Stimulated activated CD8-positive, alpha-beta memory T cell treated with anti-CD3 and anti-CD28 coated beads, Interleukin-12 subunit alpha, Interleukin-12 subunit beta, amount 100 ng/mL, for 24 hours (primary cell): Measurements from ENCODE around the gene PI4KB.
A peak's percentile ranks its signal among the peaks of the same experiment; 100 is the strongest.

Experiments used
- DNase-seq: peaks from one replicate; pipeline ENCODE4 v3.0.0-alpha.2; 2020; ENCODE audit errors: extremely low read depth

The PI4KB gene

DNA sequence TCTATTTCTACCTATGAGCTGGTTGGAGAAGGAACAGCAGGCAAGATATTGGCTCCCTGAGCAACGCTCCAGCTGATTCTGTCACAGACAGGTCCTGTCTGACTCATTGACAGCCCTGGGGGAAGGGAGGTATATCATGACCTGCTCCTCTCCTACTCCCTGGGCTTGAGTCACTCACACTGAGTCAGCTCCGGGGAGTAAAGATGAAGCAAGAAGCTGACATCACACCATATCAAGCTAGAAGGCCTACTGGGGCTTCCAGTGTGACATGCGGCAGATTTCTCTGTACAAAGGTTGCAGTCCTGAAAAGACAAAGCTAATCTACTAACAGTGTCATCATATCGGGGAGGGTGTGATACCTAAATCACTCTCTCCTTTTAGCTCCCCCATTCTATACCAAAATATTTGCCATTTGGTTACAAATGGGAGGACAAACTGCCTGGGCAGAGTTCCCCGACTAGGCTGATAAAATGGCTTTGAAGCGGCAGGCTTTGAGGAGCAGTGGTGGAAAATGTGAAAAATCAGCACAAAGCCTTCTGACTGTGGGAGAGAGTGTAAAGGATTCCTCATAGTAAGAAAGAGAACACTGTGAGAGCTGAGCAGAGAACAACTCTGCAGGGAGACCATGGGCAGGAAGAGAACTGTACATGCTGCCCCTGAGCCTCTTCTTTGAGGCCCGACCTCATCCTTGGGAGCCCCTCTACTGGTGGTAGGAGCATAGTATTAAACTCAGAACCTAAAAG is 15.5 kb downstream of the PI4KB start:
- DNase-seq: peak; percentile 72

GRCh38 chr1:151311011-151311410 is 16.2 kb downstream of the PI4KB start:
- no peak for DNase-seq

GRCh38 chr1:151309811-151310323 is 17.3 kb downstream of the PI4KB start:
- no peak for DNase-seq

- no peak for DNase-seq
These were observed 32.3 kb downstream of the PI4KB start for GRCh38 chr1:151294742-151295462.

GRCh38 chr1:151293093-151293492 is 34.1 kb downstream of the PI4KB start:
- no peak for DNase-seq

GRCh38 chr1:151292207-151293030 is 34.8 kb downstream of the PI4KB start:
- no peak for DNase-seq

GRCh38 chr1:151290709-151291303 is 36.4 kb downstream of the PI4KB start:
- DNase-seq: no peak

GRCh38 chr1:151289991-151290708 is 37.1 kb downstream of the PI4KB start:
- DNase-seq: no peak

DNA sequence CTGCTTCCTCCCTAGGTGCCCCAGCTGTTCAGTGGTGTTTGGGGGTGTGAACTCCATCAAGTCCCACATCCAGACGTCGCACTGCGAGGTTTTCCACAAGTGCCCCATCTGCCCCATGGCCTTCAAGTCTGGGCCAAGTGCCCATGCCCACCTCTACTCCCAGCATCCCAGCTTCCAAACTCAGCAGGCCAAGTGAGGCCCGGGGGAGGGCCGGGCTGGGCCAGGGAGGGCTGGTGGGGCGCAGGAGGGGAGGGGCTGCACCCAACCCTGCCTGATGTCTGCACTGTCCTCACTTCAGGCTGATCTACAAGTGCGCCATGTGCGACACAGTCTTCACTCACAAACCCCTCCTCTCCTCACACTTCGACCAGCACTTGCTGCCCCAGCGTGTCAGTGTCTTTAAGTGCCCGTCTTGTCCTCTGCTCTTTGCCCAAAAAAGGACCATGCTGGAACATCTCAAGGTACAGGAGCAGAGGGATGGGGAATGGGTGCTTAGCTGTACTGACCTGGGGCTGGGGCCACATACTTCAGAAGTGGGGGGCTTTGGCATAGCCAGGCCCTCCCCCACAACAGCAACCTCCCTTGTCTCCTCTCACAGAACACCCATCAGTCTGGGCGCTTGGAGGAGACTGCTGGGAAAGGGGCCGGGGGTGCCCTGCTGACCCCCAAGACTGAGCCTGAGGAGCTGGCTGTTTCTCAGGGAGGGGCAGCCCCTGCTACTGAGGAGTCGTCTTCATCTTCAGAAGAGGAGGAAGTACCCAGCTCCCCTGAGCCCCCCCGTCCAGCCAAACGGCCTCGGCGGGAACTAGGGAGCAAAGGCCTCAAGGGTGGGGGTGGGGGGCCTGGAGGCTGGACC is 37.9 kb downstream of the PI4KB start:
- DNase-seq: no peak

GRCh38 chr1:151288502-151288901 is 38.7 kb downstream of the PI4KB start:
- DNase-seq: no peak

DNA sequence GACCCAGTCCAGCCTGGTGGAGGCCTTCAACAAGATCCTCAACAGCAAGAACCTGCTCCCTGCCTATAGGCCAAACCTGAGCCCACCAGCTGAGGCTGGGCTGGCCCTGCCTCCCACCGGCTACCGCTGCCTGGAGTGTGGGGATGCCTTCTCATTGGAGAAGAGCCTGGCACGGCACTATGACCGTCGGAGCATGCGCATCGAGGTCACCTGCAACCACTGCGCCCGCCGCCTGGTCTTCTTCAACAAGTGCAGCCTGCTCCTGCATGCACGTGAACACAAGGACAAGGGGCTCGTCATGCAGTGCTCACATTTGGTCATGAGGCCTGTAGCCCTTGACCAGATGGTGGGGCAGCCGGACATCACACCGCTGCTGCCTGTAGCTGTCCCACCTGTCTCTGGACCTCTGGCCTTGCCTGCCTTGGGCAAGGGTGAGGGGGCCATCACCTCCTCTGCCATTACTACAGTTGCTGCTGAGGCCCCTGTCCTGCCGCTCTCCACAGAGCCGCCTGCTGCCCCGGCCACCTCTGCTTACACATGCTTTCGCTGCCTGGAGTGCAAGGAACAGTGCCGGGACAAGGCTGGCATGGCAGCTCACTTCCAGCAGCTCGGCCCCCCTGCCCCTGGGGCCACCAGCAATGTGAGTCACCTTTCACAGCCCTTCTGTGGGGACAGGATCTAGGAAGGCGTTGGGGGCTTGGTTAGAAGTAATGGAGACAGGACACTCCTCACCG is 39.3 kb downstream of the PI4KB start:
- DNase-seq: no peak

- no peak for DNase-seq
These were observed 39.9 kb downstream of the PI4KB start for GRCh38 chr1:151287341-151287699.

- no peak for DNase-seq
These were observed 40.4 kb downstream of the PI4KB start for GRCh38 chr1:151286619-151287340.

DNA sequence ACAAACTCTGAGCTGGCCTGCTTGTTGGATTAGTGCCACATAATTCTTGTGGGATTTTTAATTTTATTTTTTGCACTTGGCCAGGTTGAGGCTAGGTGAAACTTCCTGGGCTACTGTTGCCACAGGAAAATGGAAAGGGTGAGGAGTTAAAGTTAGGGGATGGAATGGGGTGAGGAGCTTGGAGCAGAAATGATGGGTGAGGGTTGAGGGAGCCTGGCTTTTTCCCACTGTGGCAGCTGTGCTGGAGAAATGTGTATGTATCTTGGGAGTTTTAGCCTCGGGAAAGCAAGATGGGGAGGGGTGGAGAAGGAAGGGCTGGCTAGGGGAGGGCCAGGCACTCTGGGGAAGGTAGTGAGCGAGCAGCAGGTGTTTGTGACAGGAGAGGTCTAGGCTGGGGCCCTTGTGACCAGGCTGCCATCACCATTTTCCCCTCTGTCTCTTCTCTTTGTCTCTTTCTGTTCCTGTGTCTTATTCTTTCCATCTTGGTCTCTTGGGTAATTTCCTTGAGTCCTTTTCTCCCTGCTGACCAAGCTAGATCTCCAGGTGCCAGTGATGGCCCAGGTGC is 43.1 kb downstream of the PI4KB start:
- DNase-seq: no peak

GRCh38 chr1:151282883-151283725 is 44.1 kb downstream of the PI4KB start:
- no peak for DNase-seq

DNA sequence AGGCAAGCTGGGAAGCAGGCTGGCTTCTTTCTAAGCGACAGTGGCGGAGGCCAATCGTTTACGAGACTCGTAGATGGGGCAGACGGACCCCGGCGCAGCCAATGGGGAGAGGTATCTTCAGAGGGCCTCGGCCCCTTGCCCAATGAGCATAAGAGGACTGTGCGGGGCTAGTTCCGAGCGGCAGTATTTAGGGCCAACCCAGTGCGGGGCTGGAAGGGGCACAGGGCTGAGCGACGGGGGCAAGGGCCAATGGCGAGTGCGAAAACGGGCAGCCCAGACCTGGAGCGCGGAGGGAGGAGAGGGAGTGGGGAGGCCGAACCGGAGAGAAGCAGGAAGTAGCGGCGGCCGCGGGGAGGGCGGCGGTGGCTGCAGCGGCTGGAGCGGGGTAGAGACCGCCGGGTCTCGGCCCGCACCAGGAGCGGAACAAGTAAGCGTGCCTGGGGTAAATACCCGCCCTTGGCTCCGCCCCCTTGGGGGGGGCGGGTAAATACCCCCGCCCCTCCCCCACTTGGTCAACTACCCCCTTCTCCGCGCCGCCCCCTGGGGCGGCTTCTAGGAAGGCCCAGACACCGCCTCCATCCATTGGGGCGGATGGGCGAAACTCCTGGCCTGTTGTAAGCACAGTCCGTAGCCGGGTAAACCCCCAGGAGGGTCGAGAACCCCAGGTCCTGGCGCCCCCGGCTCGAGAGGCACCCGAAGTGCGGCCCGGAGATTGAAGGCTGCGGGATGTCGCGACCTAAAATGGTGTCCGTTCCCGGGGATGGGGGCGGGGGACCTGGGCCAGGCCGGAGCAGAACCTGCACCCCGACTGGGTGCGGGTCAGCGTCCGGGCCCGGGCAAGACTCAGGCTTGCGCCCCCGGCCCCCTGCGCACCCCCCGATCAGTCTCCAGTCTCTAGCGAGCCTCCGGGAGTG is 45.0 kb downstream of the PI4KB start, which contains the start of gene ZNF687:
TSS of gene ZNF687 (plus strand) at position 331 of the 914 bp plus-strand sequence. CDS start 3,993 bp downstream, outside the sequence.
- DNase-seq: peak; percentile 98
